H1 (cell line): ENCODE data around the gene MAPKAP1. TPM values are rescaled to one million over a fixed set of nuclear protein-coding genes. Genes with fewer than 3 reads are reported as not detected.

Experiments
- CTCF ChIA-PET: fragments of 300-600 bp; sonication (Branson Sonifier 250); formaldehyde crosslinking; loops from one replicate; lab custom pipeline; 2021; ENCODE audit not compliant: partially characterized antibody; lab: Charles Lee
- POLR2A ChIA-PET: fragments of 300-600 bp; sonication (Branson Sonifier 250); formaldehyde crosslinking; loops from one replicate; lab custom pipeline; 2021; ENCODE audit warnings: inconsistent platforms; ENCODE audit not compliant: partially characterized antibody; lab: Charles Lee
- DNase-seq, 2 experiments: peaks; one replicate each; pipeline versions ENCODE4 v3.0.0 to v3.0.0-alpha.2; 2010 to 2022; ENCODE audit warnings: low spot score in 2 of 2, low read depth in 1 of 2, mixed read lengths in 1 of 2
- FAIRE-seq: peaks from 2 replicates; lab custom pipeline; 2011; peaks lifted over from hg19 to GRCh38; lab: Jason Lieb, UNC
- H2AFZ ChIP-seq: 2 replicates; pipeline ENCODE4 v1.8.1; 2012; ENCODE audit warnings: low read length, inconsistent platforms
- H2AK5ac ChIP-seq: 2 replicates; pipeline ENCODE4 v1.6.1; 2013; ENCODE audit warnings: low read depth, low read length
- H2BK120ac ChIP-seq: replicated peaks from 2 replicates; pipeline ENCODE3; 2013; ENCODE audit warnings: low read depth, low read length, inconsistent platforms
- H2BK12ac ChIP-seq: 2 replicates; pipeline ENCODE4 v1.6.1; 2013; ENCODE audit warnings: low read depth, low read length
- H2BK15ac ChIP-seq: 2 replicates; pipeline ENCODE4 v1.6.1; 2013; ENCODE audit warnings: low read length
- H2BK20ac ChIP-seq: 2 replicates; pipeline ENCODE4 v1.6.1; 2013; ENCODE audit warnings: low read length
- H2BK5ac ChIP-seq: 2 replicates; pipeline ENCODE4 v1.6.1; 2013; ENCODE audit warnings: low read depth, low read length
- H3K14ac ChIP-seq: 2 replicates; pipeline ENCODE4 v1.6.1; 2013; ENCODE audit warnings: inconsistent platforms; ENCODE audit not compliant: insufficient read length
- H3K18ac ChIP-seq: 2 replicates; pipeline ENCODE4 v1.6.1; 2013; ENCODE audit warnings: low read length; ENCODE audit errors: extremely low read depth
- H3K23ac ChIP-seq: 2 replicates; pipeline ENCODE4 v1.6.1; 2013; ENCODE audit warnings: inconsistent platforms; ENCODE audit not compliant: insufficient read length
- H3K23me2 ChIP-seq: 2 replicates; pipeline ENCODE4 v1.6.1; 2013; ENCODE audit warnings: low read depth, low read length
- H3K27ac ChIP-seq: 2 replicates; pipeline ENCODE4 v1.6.1; 2011; ENCODE audit warnings: low read depth, low read length, inconsistent platforms
- H3K27me3 ChIP-seq, 4 experiments: replicated peaks in 1 of 4; 1 replicate in 1 of 4; 2 replicates in 3 of 4; pipeline versions ENCODE4 v1.6.1 to v1.8.1; 2011 to 2013; ENCODE audit warnings: low read length in 3 of 4, mild to moderate bottlenecking in 3 of 4, inconsistent platforms in 2 of 4, mixed read lengths in 2 of 4, moderate library complexity in 1 of 4; ENCODE audit not compliant: control insufficient read depth in 3 of 4, insufficient read depth in 3 of 4; ENCODE audit errors: extremely low read depth in 1 of 4
- H3K36me3 ChIP-seq, 4 experiments: 2 replicates each; pipeline versions ENCODE4 v1.6.1 to v1.8.1; 2011 to 2013; ENCODE audit warnings: mild to moderate bottlenecking in 4 of 4, low read length in 3 of 4, moderate library complexity in 2 of 4, control low read depth in 1 of 4, inconsistent platforms in 1 of 4; ENCODE audit not compliant: insufficient read depth in 4 of 4, control insufficient read depth in 2 of 4
- H3K4ac ChIP-seq: replicated peaks from 2 replicates; pipeline ENCODE3; 2013; ENCODE audit warnings: low read length, low read depth, mixed read lengths, inconsistent platforms; ENCODE audit not compliant: insufficient read length
- H3K4me1 ChIP-seq, 4 experiments: replicated peaks in 1 of 4; 1 replicate in 1 of 4; 2 replicates in 3 of 4; pipeline versions ENCODE4 v1.6.1 to v1.8.1; 2011 to 2013; ENCODE audit warnings: low read length in 3 of 4, inconsistent platforms in 2 of 4, mixed read lengths in 1 of 4; ENCODE audit not compliant: insufficient read depth in 4 of 4, control insufficient read depth in 3 of 4
- H3K4me2 ChIP-seq, 2 experiments: 2 replicates each; pipeline versions ENCODE4 v1.6.1 to v1.8.1; 2011 to 2013; ENCODE audit warnings: low read depth in 2 of 2, low read length in 2 of 2, control low read depth in 1 of 2, inconsistent platforms in 1 of 2, mild to moderate bottlenecking in 1 of 2; ENCODE audit not compliant: insufficient read depth in 1 of 2
- H3K4me3 ChIP-seq, 4 experiments: fragments of 200-600, 300-600 bp in 1 of 4; sonication (generic), shearing (Covaris generic), sonication (Bioruptor Twin) in 1 of 4; 2 replicates each; pipeline versions ENCODE4 v1.5.1 to v1.8.1; 2011 to 2016; ENCODE audit warnings: low read length in 4 of 4, low read depth in 3 of 4, control low read depth in 2 of 4, inconsistent platforms in 2 of 4, mild to moderate bottlenecking in 2 of 4, mixed read lengths in 1 of 4, moderate library complexity in 1 of 4; ENCODE audit not compliant: insufficient read depth in 2 of 4; ENCODE audit errors: extremely low read depth in 1 of 4
- H3K56ac ChIP-seq: replicated peaks from 2 replicates; pipeline ENCODE3; 2013; ENCODE audit warnings: low read depth, mild to moderate bottlenecking, mixed read lengths, low read length, inconsistent platforms; ENCODE audit not compliant: insufficient read length
- H3K79me1 ChIP-seq: 2 replicates; pipeline ENCODE4 v1.6.1; 2013; ENCODE audit warnings: low read depth, low read length, control low read depth
- H3K79me2 ChIP-seq, 2 experiments: 2 replicates each; pipeline versions ENCODE4 v1.6.1 to v1.8.1; 2012 to 2013; ENCODE audit warnings: low read length in 2 of 2, mild to moderate bottlenecking in 2 of 2, inconsistent platforms in 1 of 2; ENCODE audit not compliant: insufficient read depth in 2 of 2, control insufficient read depth in 1 of 2
- H3K9ac ChIP-seq, 4 experiments: replicated peaks in 1 of 4; 1 replicate in 1 of 4; 2 replicates in 3 of 4; pipeline versions ENCODE4 v1.6.1 to v1.8.1; 2011 to 2013; ENCODE audit warnings: low read depth in 3 of 4, low read length in 3 of 4, control low read depth in 2 of 4, mild to moderate bottlenecking in 2 of 4, moderate library complexity in 2 of 4, inconsistent platforms in 1 of 4; ENCODE audit errors: extremely low read depth in 1 of 4
- H3K9me3 ChIP-seq, 2 experiments: 2 replicates each; pipeline versions ENCODE4 v1.6.1 to v1.8.1; 2012 to 2013; ENCODE audit warnings: mild to moderate bottlenecking in 2 of 2, moderate library complexity in 2 of 2, control low read depth in 1 of 2, inconsistent platforms in 1 of 2, low read depth in 1 of 2, low read length in 1 of 2, mixed read lengths in 1 of 2; ENCODE audit not compliant: insufficient read depth in 2 of 2
- H4K20me1 ChIP-seq, 2 experiments: replicated peaks in 1 of 2; 2 replicates each; pipeline versions ENCODE3 to v1.8.1; 2011 to 2013; ENCODE audit warnings: inconsistent platforms in 2 of 2, low read length in 2 of 2, mild to moderate bottlenecking in 1 of 2; ENCODE audit not compliant: insufficient read depth in 2 of 2, control insufficient read depth in 1 of 2
- H4K5ac ChIP-seq: 2 replicates; pipeline ENCODE4 v1.6.1; 2013; ENCODE audit warnings: low read length, low read depth, mixed read lengths, inconsistent platforms; ENCODE audit not compliant: insufficient read length
- H4K8ac ChIP-seq: 2 replicates; pipeline ENCODE4 v1.8.0; 2013; ENCODE audit warnings: mild to moderate bottlenecking, moderate library complexity, low read length, inconsistent platforms; ENCODE audit not compliant: insufficient read depth; ENCODE audit errors: extremely low read depth
- H4K91ac ChIP-seq: replicated peaks from 2 replicates; pipeline ENCODE3; 2013; ENCODE audit warnings: low read length, mixed read lengths, inconsistent platforms; ENCODE audit not compliant: insufficient read length
- KDM1A ChIP-seq: fragments of 200-600, 300-600 bp; sonication (generic); IDR thresholded peaks from 2 replicates; pipeline ENCODE4 v1.7.1; 2016; ENCODE audit warnings: mild to moderate bottlenecking, low read length, borderline replicate concordance
- TEAD4 ChIP-seq: IDR thresholded peaks from 2 replicates; pipeline ENCODE4 v1.6.1; 2012; ENCODE audit warnings: low read depth, low read length, inconsistent platforms, mixed read lengths
- WGBS, 2 experiments: shearing (Covaris generic) in 1 of 2; methylation state at CpG; one replicate each; pipeline versions ENCODE4 v1.1.6 to v1.1.7; 2013 to 2015; ENCODE audit warnings: low lambda C conversion rate in 2 of 2, mixed read lengths in 2 of 2, inconsistent platforms in 1 of 2, low coverage in 1 of 2, missing lambda C conversion rate in 1 of 2; ENCODE audit not compliant: insufficient replicate concordance in 2 of 2, insufficient coverage in 1 of 2, insufficient read length in 1 of 2; ENCODE audit errors: extremely low coverage in 1 of 2, missing lambda C conversion rate in 1 of 2; 5-methylcytosine and 5-hydroxymethylcytosine counted together
- polyA plus RNA-seq, 7 experiments: library from polyadenylated mRNA; depleted of rRNA in 3 of 7; stranded (reverse) in 5 of 7; unstranded in 2 of 7; fragments of >200 nt in 5 of 7; fragments of 200-250 nt in 2 of 7; gene quantifications; 1 replicate in 5 of 7; 2 replicates in 1 of 7; 4 replicates in 1 of 7; pipeline versions ENCODE4 v1.2.1 to v1.2.3, GENCODE V29; 2011 to 2013; ENCODE audit warnings: missing spikeins in 2 of 7, mixed read lengths in 2 of 7
- total RNA-seq: library from RNA; stranded (reverse); fragmentation: NEBNext Ultra II Directional; extraction: Animal tissue kit (Norgen Biotek cat#: 25700); gene quantifications from 2 replicates; pipeline ENCODE4 v1.2.1, GENCODE V29; 2021

MAPKAP1 gene
- total and polyA plus RNA-seq, 2 of the 8 experiments (the other 6 are each of a cell fraction or from before 2014, with no cell fraction given) = 79.2 to 140 TPM

DNA sequence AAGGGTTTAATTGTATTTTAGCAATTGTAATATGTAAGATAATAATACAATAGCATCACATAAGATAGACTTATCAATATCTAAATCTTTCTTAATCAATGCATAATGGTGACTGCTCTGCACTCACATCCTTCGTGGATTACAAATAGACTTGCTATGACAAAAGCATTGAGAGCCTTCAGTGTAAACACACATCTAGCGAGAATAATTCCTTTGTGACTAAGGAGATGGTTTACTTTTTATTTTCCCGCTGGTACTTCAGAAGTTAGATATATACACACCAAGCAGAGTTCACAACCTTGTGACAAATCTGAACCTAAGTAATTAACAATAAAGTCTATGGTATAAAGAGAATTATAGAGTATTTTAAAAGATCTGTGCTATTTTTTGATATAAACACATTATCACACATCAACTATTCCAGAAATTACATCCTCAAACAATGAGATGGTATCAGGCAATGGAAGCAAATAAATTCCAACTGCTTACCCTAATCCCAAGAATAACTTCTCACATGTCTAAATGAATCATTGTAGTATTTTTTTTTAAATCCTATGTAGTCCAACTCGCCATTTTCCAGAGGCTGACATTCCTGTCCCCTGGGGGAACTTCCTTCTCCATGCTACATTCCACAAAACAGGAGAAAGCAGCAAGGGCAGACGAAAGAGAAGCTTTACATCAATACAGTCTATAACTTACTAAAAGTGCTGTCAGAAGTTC, 51.2 kb downstream of the MAPKAP1 start:
- Histone ChIP-seq H2BK5ac (no peak overlapping the region), H4K8ac (no peak overlapping the region), H2BK12ac (peak overlapping the region; percentile 72; the same call in 1 of the 2 replicates), H3K18ac (no peak overlapping the region), H2AK5ac (no peak overlapping the region), H3K14ac (no peak overlapping the region), H3K27me3 (no peaks in the 10 kb centered on the region), H3K79me2 (peaks cover 0 to 38% of the 10 kb centered on the region in 2 experiments; a peak in 2 of 4 replicates), H3K4ac (no peak overlapping the region), H4K20me1 (no peaks in the 10 kb centered on the region), H3K9ac (no peak overlapping the region), H2BK15ac (no peak overlapping the region), H3K4me1 (peaks cover 4 to 27% (median 20%) of the 10 kb centered on the region in 4 experiments; a peak in 6 of 7 replicates), H3K27ac (peak overlapping the region; percentile 55), H2BK20ac (no peak overlapping the region), H2BK120ac (no peak overlapping the region), H3K23me2 (no peaks in the 10 kb centered on the region), H3K23ac (no peak overlapping the region), H4K91ac (no peak overlapping the region), H3K4me2 (peak overlapping the region in 1 of 2 experiments; percentile 1; a peak in 1 of 4 replicates), H2AFZ (no peak overlapping the region), H3K56ac (no peak overlapping the region), H3K4me3 (peak overlapping the region in 1 of 4 experiments; percentile 23; a peak in 1 of 8 replicates), H3K9me3 (no peaks in the 10 kb centered on the region), H3K36me3 (no peaks in the 10 kb centered on the region; a peak in 1 of 8 replicates), H3K79me1 (no peaks in the 10 kb centered on the region), H4K5ac (no peak overlapping the region)
- WGBS, 2 experiments = 55% methylated on average over 5 of the region's 5 CpGs; no CpG with 5 or more reads in 1 of the 2 experiments
- no peak for DNase-seq
- no peak for FAIRE-seq
- CTCF ChIA-PET = interaction anchor here (0.7 kb wide), 2 partner anchors 10 to 14 kb away, joined by 3 read pairs; no protein-coding TSS in a partner anchor
- TF ChIP-seq TEAD4 (peak; percentile 22; the same call in 1 of the 2 replicates), KDM1A (no peak)
- POLR2A ChIA-PET = interaction anchor here (1.0 kb wide), 1 partner anchor 16 kb away, joined by 4 read pairs; no protein-coding TSS in a partner anchor
